IPS DF 6.9 (cell line): ENCODE data around the gene GABRB2.

Experiments
- DNase-seq: peaks from one replicate; pipeline ENCODE4 v3.0.0-alpha.2; 2013; ENCODE audit warnings: low read depth, low spot score
- H3K27ac ChIP-seq: one replicate; pipeline ENCODE4 v1.5.1; 2013; ENCODE audit warnings: low read length, control low read depth
- H3K27me3 ChIP-seq: 2 replicates; pipeline ENCODE4 v1.6.1; 2013; ENCODE audit warnings: mild to moderate bottlenecking, low read length; ENCODE audit not compliant: control insufficient read depth, insufficient read depth
- H3K36me3 ChIP-seq: 2 replicates; pipeline ENCODE4 v1.6.1; 2013; ENCODE audit warnings: low read length; ENCODE audit not compliant: control insufficient read depth, insufficient read depth
- H3K4me1 ChIP-seq: 2 replicates; pipeline ENCODE4 v1.6.1; 2013; ENCODE audit warnings: low read length; ENCODE audit not compliant: control insufficient read depth, insufficient read depth
- H3K4me3 ChIP-seq: 2 replicates; pipeline ENCODE4 v1.5.1; 2013; ENCODE audit warnings: mild to moderate bottlenecking, low read length
- H3K9me3 ChIP-seq: 2 replicates; pipeline ENCODE4 v1.6.1; 2013; ENCODE audit warnings: low read length, inconsistent platforms; ENCODE audit not compliant: control insufficient read depth, insufficient read depth
- WGBS: extraction: QIAGEN DNeasy Blood & Tissue Kit; methylation state at CpG from one replicate; pipeline ENCODE4 v1.1.7; 2013; ENCODE audit warnings: mixed read lengths, missing lambda C conversion rate; ENCODE audit not compliant: insufficient read length, insufficient coverage; 5-methylcytosine and 5-hydroxymethylcytosine counted together

The GABRB2 gene

GRCh38 chr5:161396171-161396570, 150.4 kb downstream of the GABRB2 start:
- WGBS: no CpG with 5 or more reads among the region's 3 CpGs
- no peak overlapping the region for H3K4me3 ChIP-seq
- no peaks in the 10 kb centered on the region for H3K9me3 ChIP-seq
- no peak overlapping the region for H3K27ac ChIP-seq
- H3K27me3 ChIP-seq: no peaks in the 10 kb centered on the region
- no peaks in the 10 kb centered on the region for H3K36me3 ChIP-seq
- H3K4me1 ChIP-seq: no peaks in the 10 kb centered on the region
- DNase-seq: no peak

- Histone ChIP-seq H3K9me3 (no peaks in the 10 kb centered on the region), H3K4me1 (no peaks in the 10 kb centered on the region), H3K27me3 (no peaks in the 10 kb centered on the region), H3K4me3 (no peak overlapping the region), H3K27ac (no peak overlapping the region), H3K36me3 (no peaks in the 10 kb centered on the region)
- DNase-seq: no peak
- WGBS: no CpG with 5 or more reads among the region's 1 CpG
Measured at GRCh38 chr5:161391724-161392123, 154.8 kb downstream of the GABRB2 start.

GRCh38 chr5:161391016-161391415, 155.5 kb downstream of the GABRB2 start:
- Histone ChIP-seq H3K36me3 (no peaks in the 10 kb centered on the region), H3K4me3 (no peak overlapping the region), H3K4me1 (no peaks in the 10 kb centered on the region), H3K27ac (no peak overlapping the region), H3K27me3 (no peaks in the 10 kb centered on the region), H3K9me3 (no peaks in the 10 kb centered on the region)
- no peak for DNase-seq
- no CpG with 5 or more reads among the region's 1 CpG for WGBS

GRCh38 chr5:161387121-161387520, 159.4 kb downstream of the GABRB2 start:
- no CpG with 5 or more reads among the region's 2 CpGs for WGBS
- Histone ChIP-seq H3K4me3 (no peak overlapping the region), H3K4me1 (no peaks in the 10 kb centered on the region), H3K36me3 (no peaks in the 10 kb centered on the region), H3K9me3 (no peaks in the 10 kb centered on the region), H3K27me3 (no peaks in the 10 kb centered on the region), H3K27ac (no peak overlapping the region)
- DNase-seq: no peak

- Histone ChIP-seq H3K4me1 (no peaks in the 10 kb centered on the region), H3K27me3 (no peaks in the 10 kb centered on the region), H3K9me3 (no peaks in the 10 kb centered on the region), H3K36me3 (no peaks in the 10 kb centered on the region), H3K4me3 (no peak overlapping the region), H3K27ac (no peak overlapping the region)
- no CpG with 5 or more reads among the region's 4 CpGs for WGBS
- no peak for DNase-seq
Measured at GRCh38 chr5:161385027-161385426, 161.5 kb downstream of the GABRB2 start.

GRCh38 chr5:161382685-161383084, 163.8 kb downstream of the GABRB2 start:
- Histone ChIP-seq H3K36me3 (no peaks in the 10 kb centered on the region), H3K27me3 (no peaks in the 10 kb centered on the region), H3K9me3 (no peaks in the 10 kb centered on the region), H3K4me3 (no peak overlapping the region), H3K27ac (no peak overlapping the region), H3K4me1 (no peaks in the 10 kb centered on the region)
- no CpG with 5 or more reads among the region's 5 CpGs for WGBS
- no peak for DNase-seq

GRCh38 chr5:161380486-161380885, 166.0 kb downstream of the GABRB2 start:
- DNase-seq: no peak
- H3K4me1 ChIP-seq: no peaks in the 10 kb centered on the region
- no CpG with 5 or more reads among the region's 1 CpG for WGBS

GRCh38 chr5:161378701-161379100, 167.8 kb downstream of the GABRB2 start:
- no peaks in the 10 kb centered on the region for H3K36me3 ChIP-seq
- no peaks in the 10 kb centered on the region for H3K27me3 ChIP-seq
- no peak overlapping the region for H3K4me3 ChIP-seq
- no CpG with 5 or more reads among the region's 1 CpG for WGBS
- no peaks in the 10 kb centered on the region for H3K9me3 ChIP-seq
- no peaks in the 10 kb centered on the region for H3K4me1 ChIP-seq
- no peak for DNase-seq
- no peak overlapping the region for H3K27ac ChIP-seq

More at GRCh38 chr5:161380486-161380885, 166.0 kb downstream of the GABRB2 start:
- no peaks in the 10 kb centered on the region for H3K9me3 ChIP-seq
- no peak overlapping the region for H3K27ac ChIP-seq
- H3K4me3 ChIP-seq: no peak overlapping the region
- no peaks in the 10 kb centered on the region for H3K36me3 ChIP-seq
- H3K27me3 ChIP-seq: no peaks in the 10 kb centered on the region

- no CpG with 5 or more reads among the region's 1 CpG for whole genome bisulfite sequencing
- Histone ChIP-seq H3K27ac (no peak overlapping the region), H3K4me1 (no peaks in the 10 kb centered on the region), H3K9me3 (no peaks in the 10 kb centered on the region), H3K27me3 (no peaks in the 10 kb centered on the region), H3K36me3 (no peaks in the 10 kb centered on the region), H3K4me3 (no peak overlapping the region)
- no peak for DNase-seq
Measured at GRCh38 chr5:161376034-161376433, 170.5 kb downstream of the GABRB2 start.

GRCh38 chr5:161373345-161373707, 173.2 kb downstream of the GABRB2 start:
- Histone ChIP-seq H3K4me3 (no peak overlapping the region), H3K36me3 (no peaks in the 10 kb centered on the region)

GRCh38 chr5:161372682-161373344, 173.7 kb downstream of the GABRB2 start:
- Histone ChIP-seq H3K27me3 (no peaks in the 10 kb centered on the region), H3K27ac (no peak overlapping the region), H3K4me3 (no peak overlapping the region), H3K9me3 (no peaks in the 10 kb centered on the region), H3K4me1 (no peaks in the 10 kb centered on the region), H3K36me3 (no peaks in the 10 kb centered on the region)
- no CpG with 5 or more reads among the region's 2 CpGs for WGBS
- no peak for DNase-seq

More at GRCh38 chr5:161373345-161373707, 173.2 kb downstream of the GABRB2 start:
- Histone ChIP-seq H3K4me1 (no peaks in the 10 kb centered on the region), H3K27me3 (no peaks in the 10 kb centered on the region), H3K27ac (no peak overlapping the region), H3K9me3 (no peaks in the 10 kb centered on the region)
- no peak for DNase-seq
